WTC11 (cell line): ENCODE results near the gene LIMK1. TPM values are rescaled to one million over a fixed set of nuclear protein-coding genes. Genes with fewer than 3 reads are reported as not detected.

Source experiments
- ATAC-seq: fragments of 200-7000 bp; cut with Tn5 transposase; 2 replicates; pipeline ENCODE4 v1.10.0; 2021; ENCODE audit warnings: mild to moderate bottlenecking, moderate library complexity
- CTCF ChIA-PET: fragments of 300-600 bp; sonication (Branson Sonifier 250); formaldehyde crosslinking; loops from one replicate; lab custom pipeline; 2021; ENCODE audit warnings: antibody characterized with exemption; lab: Charles Lee
- POLR2A ChIA-PET: fragments of 350-600 bp; sonication (Branson Sonifier 250); formaldehyde crosslinking; loops from one replicate; lab custom pipeline; 2021; ENCODE audit warnings: antibody characterized with exemption; lab: Charles Lee
- DNase-seq: peaks from one replicate; pipeline ENCODE4 v3.0.0; 2021; ENCODE audit warnings: low spot score
- H3K27ac Mint-ChIP-seq: 2 replicates; pipeline ENCODE4 v1.8.0; 2021; ENCODE audit warnings: mixed read lengths
- H3K27me3 Mint-ChIP-seq: 2 replicates; pipeline ENCODE4 v1.8.0; 2021; ENCODE audit warnings: low read depth, mild to moderate bottlenecking, moderate library complexity, mixed read lengths
- H3K36me3 Mint-ChIP-seq: 2 replicates; pipeline ENCODE4 v1.8.0; 2021; ENCODE audit warnings: mixed read lengths
- H3K4me1 Mint-ChIP-seq: 2 replicates; pipeline ENCODE4 v1.8.0; 2022; ENCODE audit warnings: mixed read lengths
- H3K4me3 Mint-ChIP-seq: 2 replicates; pipeline ENCODE4 v1.8.0; 2021; ENCODE audit warnings: mild to moderate bottlenecking, moderate library complexity, mixed read lengths
- H3K9me3 Mint-ChIP-seq: 2 replicates; pipeline ENCODE4 v1.8.0; 2021; ENCODE audit warnings: mixed read lengths
- CBFB ChIP-seq: sonication (generic); formaldehyde crosslinking; IDR thresholded peaks from 2 replicates; pipeline ENCODE4 v1.8.1; 2022; ENCODE audit warnings: mild to moderate bottlenecking, low read depth, missing genetic modification reagents
- CTCF ChIP-seq: fragments of 200-600 bp; IDR thresholded peaks from 2 replicates; pipeline ENCODE4 v1.8.0; 2022; ENCODE audit warnings: antibody characterized with exemption
- E2F5 ChIP-seq: sonication (generic); formaldehyde crosslinking; IDR thresholded peaks from 2 replicates; pipeline ENCODE4 v1.8.1; 2022; ENCODE audit warnings: mild to moderate bottlenecking, moderate library complexity, missing genetic modification reagents
- EMX1 ChIP-seq: fragments of 250-450 bp; sonication (Bioruptor Pico); IDR thresholded peaks from 2 replicates; pipeline ENCODE4 v1.8.0; 2021; ENCODE audit warnings: mild to moderate bottlenecking
- FOXK1 ChIP-seq: sonication (generic); formaldehyde crosslinking; IDR thresholded peaks from 2 replicates; pipeline ENCODE4 v1.8.0; 2022; ENCODE audit warnings: mild to moderate bottlenecking, moderate library complexity, missing genetic modification reagents
- GTF2I ChIP-seq: fragments of 250-450 bp; sonication (Bioruptor Pico); conservative IDR thresholded peaks from 2 replicates; pipeline ENCODE4 v1.4.0; 2021; ENCODE audit warnings: mild to moderate bottlenecking
- HMGXB4 ChIP-seq: sonication (generic); formaldehyde crosslinking; IDR thresholded peaks from 2 replicates; pipeline ENCODE4 v1.8.1; 2023; ENCODE audit warnings: mild to moderate bottlenecking, moderate library complexity, missing genetic modification reagents
- JAZF1 ChIP-seq: fragments of 250-450 bp; sonication (Bioruptor Pico); IDR thresholded peaks from 2 replicates; pipeline ENCODE4 v1.9.0; 2021; ENCODE audit warnings: moderate library complexity, mild to moderate bottlenecking, inconsistent platforms
- NR1H2 ChIP-seq: sonication (generic); formaldehyde crosslinking; IDR thresholded peaks from 2 replicates; pipeline ENCODE4 v1.9.0; 2021; ENCODE audit warnings: mild to moderate bottlenecking, moderate library complexity, missing genetic modification reagents
- OVOL2 ChIP-seq: fragments of 250-450 bp; sonication (Bioruptor Pico); IDR thresholded peaks from 2 replicates; pipeline ENCODE4 v1.9.0; 2021; ENCODE audit warnings: mild to moderate bottlenecking, borderline replicate concordance
- PRRX2 ChIP-seq: fragments of 250-450 bp; sonication (Bioruptor Pico); IDR thresholded peaks from 2 replicates; pipeline ENCODE4 v1.8.0; 2021; ENCODE audit warnings: mild to moderate bottlenecking
- RELA ChIP-seq: sonication (generic); formaldehyde crosslinking; IDR thresholded peaks from 2 replicates; pipeline ENCODE4 v1.8.1; 2022; ENCODE audit warnings: missing genetic modification reagents, mild to moderate bottlenecking, borderline replicate concordance
- SOX15 ChIP-seq: fragments of 250-450 bp; sonication (Bioruptor Pico); IDR thresholded peaks from 2 replicates; pipeline ENCODE4 v1.9.0; 2021; ENCODE audit warnings: mild to moderate bottlenecking
- SP1 ChIP-seq: sonication (generic); formaldehyde crosslinking; conservative IDR thresholded peaks from 2 replicates; pipeline ENCODE4 v1.8.1; 2022; ENCODE audit warnings: missing genetic modification reagents
- ZNF138 ChIP-seq: sonication (generic); formaldehyde crosslinking; conservative IDR thresholded peaks from 2 replicates; pipeline ENCODE4 v1.8.1; 2022; ENCODE audit warnings: mild to moderate bottlenecking, moderate library complexity, missing genetic modification reagents
- ZSCAN18 ChIP-seq: fragments of 250-450 bp; sonication (Bioruptor Pico); IDR thresholded peaks from 2 replicates; pipeline ENCODE4 v2.1.2; 2022; ENCODE audit warnings: mild to moderate bottlenecking, moderate library complexity
- total RNA-seq: library from RNA; stranded (reverse); gene quantifications from 3 replicates; pipeline ENCODE4 v1.2.3, GENCODE V29; 2021
- TF ChIP-seq, protein P1 (sequence below): fragments of 250-450 bp; sonication (Bioruptor Pico); IDR thresholded peaks from 2 replicates; pipeline ENCODE4 v1.9.0; 2021; ENCODE audit warnings: mild to moderate bottlenecking
- TF ChIP-seq, protein P2 (sequence below): sonication (generic); formaldehyde crosslinking; IDR thresholded peaks from 2 replicates; pipeline ENCODE4 v1.8.1; 2022; ENCODE audit warnings: mild to moderate bottlenecking, missing genetic modification reagents, moderate library complexity, borderline replicate concordance
- TF ChIP-seq, protein P3 (sequence below): sonication (generic); formaldehyde crosslinking; conservative IDR thresholded peaks from 2 replicates; pipeline ENCODE4 v1.8.1; 2023; ENCODE audit warnings: mild to moderate bottlenecking, low read depth, missing genetic modification reagents, moderate library complexity
- TF ChIP-seq, protein P4 (sequence below): sonication (generic); formaldehyde crosslinking; IDR thresholded peaks from 2 replicates; pipeline ENCODE4 v1.8.1; 2023; ENCODE audit warnings: mild to moderate bottlenecking, missing genetic modification reagents
- TF ChIP-seq, protein P5 (sequence below): fragments of 250-450 bp; sonication (Bioruptor Pico); IDR thresholded peaks from 2 replicates; pipeline ENCODE4 v1.9.0; 2021; ENCODE audit warnings: mild to moderate bottlenecking, borderline replicate concordance

Gene LIMK1
- total RNA-seq, 1 experiment from 2014 or later, result 85.4 TPM

GRCh38 chr7:74116356-74116755 lies 32.8 kb downstream of the LIMK1 start (continued):
- TF ChIP-seq EMX1 (no peak), CTCF (no peak), CBFB (no peak), SOX15 (no peak)
- TF ChIP-seq, all 79 proteins: peak for 0

- POLR2A ChIA-PET, result no interaction called here
- CTCF ChIA-PET, result no interaction called here
- Mint-ChIP-seq H3K9me3 (peaks cover 4% of the 10 kb centered on the region), H3K4me1 (no peaks in the 10 kb centered on the region), H3K4me3 (no peak overlapping the region), H3K27ac (0 out of 2 replicates have a peak overlapping the region, but pooled peaks have one; percentile 27), H3K27me3 (peaks cover 3% of the 10 kb centered on the region; the same call in 1 of the 2 replicates), H3K36me3 (peaks cover 23% of the 10 kb centered on the region)
- ATAC-seq (no peak), DNase-seq (no peak)
- TF ChIP-seq, protein P1, sequence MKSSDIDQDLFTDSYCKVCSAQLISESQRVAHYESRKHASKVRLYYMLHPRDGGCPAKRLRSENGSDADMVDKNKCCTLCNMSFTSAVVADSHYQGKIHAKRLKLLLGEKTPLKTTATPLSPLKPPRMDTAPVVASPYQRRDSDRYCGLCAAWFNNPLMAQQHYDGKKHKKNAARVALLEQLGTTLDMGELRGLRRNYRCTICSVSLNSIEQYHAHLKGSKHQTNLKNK (CRISPR knock-in tag), result no peak
- TF ChIP-seq ZSCAN18 (CRISPR knock-in tag) (no peak), PRRX2 (no peak), NR1H2 (no peak), RELA (CRISPR knock-in tag) (no peak), HMGXB4 (CRISPR knock-in tag) (no peak), FOXK1 (CRISPR knock-in tag) (no peak), JAZF1 (CRISPR knock-in tag) (no peak), ZNF138 (CRISPR knock-in tag) (no peak), OVOL2 (CRISPR knock-in tag) (no peak), SP1 (CRISPR knock-in tag) (no peak), GTF2I (no peak), E2F5 (CRISPR knock-in tag) (no peak)
- TF ChIP-seq, protein P2, sequence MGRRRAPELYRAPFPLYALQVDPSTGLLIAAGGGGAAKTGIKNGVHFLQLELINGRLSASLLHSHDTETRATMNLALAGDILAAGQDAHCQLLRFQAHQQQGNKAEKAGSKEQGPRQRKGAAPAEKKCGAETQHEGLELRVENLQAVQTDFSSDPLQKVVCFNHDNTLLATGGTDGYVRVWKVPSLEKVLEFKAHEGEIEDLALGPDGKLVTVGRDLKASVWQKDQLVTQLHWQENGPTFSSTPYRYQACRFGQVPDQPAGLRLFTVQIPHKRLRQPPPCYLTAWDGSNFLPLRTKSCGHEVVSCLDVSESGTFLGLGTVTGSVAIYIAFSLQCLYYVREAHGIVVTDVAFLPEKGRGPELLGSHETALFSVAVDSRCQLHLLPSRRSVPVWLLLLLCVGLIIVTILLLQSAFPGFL (CRISPR knock-in tag), result no peak
- TF ChIP-seq, protein P3, sequence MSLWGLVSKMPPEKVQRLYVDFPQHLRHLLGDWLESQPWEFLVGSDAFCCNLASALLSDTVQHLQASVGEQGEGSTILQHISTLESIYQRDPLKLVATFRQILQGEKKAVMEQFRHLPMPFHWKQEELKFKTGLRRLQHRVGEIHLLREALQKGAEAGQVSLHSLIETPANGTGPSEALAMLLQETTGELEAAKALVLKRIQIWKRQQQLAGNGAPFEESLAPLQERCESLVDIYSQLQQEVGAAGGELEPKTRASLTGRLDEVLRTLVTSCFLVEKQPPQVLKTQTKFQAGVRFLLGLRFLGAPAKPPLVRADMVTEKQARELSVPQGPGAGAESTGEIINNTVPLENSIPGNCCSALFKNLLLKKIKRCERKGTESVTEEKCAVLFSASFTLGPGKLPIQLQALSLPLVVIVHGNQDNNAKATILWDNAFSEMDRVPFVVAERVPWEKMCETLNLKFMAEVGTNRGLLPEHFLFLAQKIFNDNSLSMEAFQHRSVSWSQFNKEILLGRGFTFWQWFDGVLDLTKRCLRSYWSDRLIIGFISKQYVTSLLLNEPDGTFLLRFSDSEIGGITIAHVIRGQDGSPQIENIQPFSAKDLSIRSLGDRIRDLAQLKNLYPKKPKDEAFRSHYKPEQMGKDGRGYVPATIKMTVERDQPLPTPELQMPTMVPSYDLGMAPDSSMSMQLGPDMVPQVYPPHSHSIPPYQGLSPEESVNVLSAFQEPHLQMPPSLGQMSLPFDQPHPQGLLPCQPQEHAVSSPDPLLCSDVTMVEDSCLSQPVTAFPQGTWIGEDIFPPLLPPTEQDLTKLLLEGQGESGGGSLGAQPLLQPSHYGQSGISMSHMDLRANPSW (CRISPR knock-in tag), result no peak
- TF ChIP-seq, protein P4, sequence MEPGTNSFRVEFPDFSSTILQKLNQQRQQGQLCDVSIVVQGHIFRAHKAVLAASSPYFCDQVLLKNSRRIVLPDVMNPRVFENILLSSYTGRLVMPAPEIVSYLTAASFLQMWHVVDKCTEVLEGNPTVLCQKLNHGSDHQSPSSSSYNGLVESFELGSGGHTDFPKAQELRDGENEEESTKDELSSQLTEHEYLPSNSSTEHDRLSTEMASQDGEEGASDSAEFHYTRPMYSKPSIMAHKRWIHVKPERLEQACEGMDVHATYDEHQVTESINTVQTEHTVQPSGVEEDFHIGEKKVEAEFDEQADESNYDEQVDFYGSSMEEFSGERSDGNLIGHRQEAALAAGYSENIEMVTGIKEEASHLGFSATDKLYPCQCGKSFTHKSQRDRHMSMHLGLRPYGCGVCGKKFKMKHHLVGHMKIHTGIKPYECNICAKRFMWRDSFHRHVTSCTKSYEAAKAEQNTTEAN, result no peak
- TF ChIP-seq, protein P5, sequence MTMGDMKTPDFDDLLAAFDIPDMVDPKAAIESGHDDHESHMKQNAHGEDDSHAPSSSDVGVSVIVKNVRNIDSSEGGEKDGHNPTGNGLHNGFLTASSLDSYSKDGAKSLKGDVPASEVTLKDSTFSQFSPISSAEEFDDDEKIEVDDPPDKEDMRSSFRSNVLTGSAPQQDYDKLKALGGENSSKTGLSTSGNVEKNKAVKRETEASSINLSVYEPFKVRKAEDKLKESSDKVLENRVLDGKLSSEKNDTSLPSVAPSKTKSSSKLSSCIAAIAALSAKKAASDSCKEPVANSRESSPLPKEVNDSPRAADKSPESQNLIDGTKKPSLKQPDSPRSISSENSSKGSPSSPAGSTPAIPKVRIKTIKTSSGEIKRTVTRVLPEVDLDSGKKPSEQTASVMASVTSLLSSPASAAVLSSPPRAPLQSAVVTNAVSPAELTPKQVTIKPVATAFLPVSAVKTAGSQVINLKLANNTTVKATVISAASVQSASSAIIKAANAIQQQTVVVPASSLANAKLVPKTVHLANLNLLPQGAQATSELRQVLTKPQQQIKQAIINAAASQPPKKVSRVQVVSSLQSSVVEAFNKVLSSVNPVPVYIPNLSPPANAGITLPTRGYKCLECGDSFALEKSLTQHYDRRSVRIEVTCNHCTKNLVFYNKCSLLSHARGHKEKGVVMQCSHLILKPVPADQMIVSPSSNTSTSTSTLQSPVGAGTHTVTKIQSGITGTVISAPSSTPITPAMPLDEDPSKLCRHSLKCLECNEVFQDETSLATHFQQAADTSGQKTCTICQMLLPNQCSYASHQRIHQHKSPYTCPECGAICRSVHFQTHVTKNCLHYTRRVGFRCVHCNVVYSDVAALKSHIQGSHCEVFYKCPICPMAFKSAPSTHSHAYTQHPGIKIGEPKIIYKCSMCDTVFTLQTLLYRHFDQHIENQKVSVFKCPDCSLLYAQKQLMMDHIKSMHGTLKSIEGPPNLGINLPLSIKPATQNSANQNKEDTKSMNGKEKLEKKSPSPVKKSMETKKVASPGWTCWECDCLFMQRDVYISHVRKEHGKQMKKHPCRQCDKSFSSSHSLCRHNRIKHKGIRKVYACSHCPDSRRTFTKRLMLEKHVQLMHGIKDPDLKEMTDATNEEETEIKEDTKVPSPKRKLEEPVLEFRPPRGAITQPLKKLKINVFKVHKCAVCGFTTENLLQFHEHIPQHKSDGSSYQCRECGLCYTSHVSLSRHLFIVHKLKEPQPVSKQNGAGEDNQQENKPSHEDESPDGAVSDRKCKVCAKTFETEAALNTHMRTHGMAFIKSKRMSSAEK (CRISPR knock-in tag), result no peak
Observed at GRCh38 chr7:74119831-74120230, 36.2 kb downstream of the LIMK1 start.
